Progenitor cell of endocrine pancreas (in vitro differentiated cells): ENCODE data around the gene CTNNBIP1. TPM values are rescaled to one million over a fixed set of nuclear protein-coding genes. Genes with fewer than 3 reads are reported as not detected.

ENCODE experiments used
- DNase-seq: peaks from one replicate; pipeline ENCODE4 v3.0.0; 2021; ENCODE audit warnings: low spot score; ENCODE audit not compliant: unreplicated experiment
- H3K27ac Mint-ChIP-seq: 2 replicates; pipeline ENCODE4 v1.8.0; 2021; ENCODE audit warnings: mild to moderate bottlenecking, moderate library complexity, mixed read lengths
- H3K27me3 Mint-ChIP-seq: 2 replicates; pipeline ENCODE4 v1.8.0; 2021; ENCODE audit warnings: mixed read lengths
- H3K36me3 Mint-ChIP-seq: 2 replicates; pipeline ENCODE4 v1.8.0; 2022; ENCODE audit warnings: mixed read lengths; ENCODE audit not compliant: insufficient read depth
- H3K4me1 Mint-ChIP-seq: 2 replicates; pipeline ENCODE4 v1.8.0; 2021; ENCODE audit warnings: low read depth, mixed read lengths
- H3K4me3 Mint-ChIP-seq: 2 replicates; pipeline ENCODE4 v1.8.0; 2021; ENCODE audit warnings: low read depth, mild to moderate bottlenecking, moderate library complexity, mixed read lengths
- H3K9me3 Mint-ChIP-seq: 2 replicates; pipeline ENCODE4 v1.8.0; 2021; ENCODE audit warnings: low read depth, mixed read lengths
- CTCF ChIP-seq: fragments of 200-600 bp; sonication (generic); IDR thresholded peaks from one replicate; pipeline ENCODE4 v1.5.0; 2021; ENCODE audit warnings: antibody characterized with exemption, mild to moderate bottlenecking; ENCODE audit not compliant: unreplicated experiment
- total RNA-seq: library from RNA; stranded (reverse); gene quantifications from 2 replicates; pipeline ENCODE4 v1.2.1, GENCODE V29; 2021

The CTNNBIP1 gene
- total RNA-seq, 1 donor from 2014 or later = 79.9 TPM

DNA sequence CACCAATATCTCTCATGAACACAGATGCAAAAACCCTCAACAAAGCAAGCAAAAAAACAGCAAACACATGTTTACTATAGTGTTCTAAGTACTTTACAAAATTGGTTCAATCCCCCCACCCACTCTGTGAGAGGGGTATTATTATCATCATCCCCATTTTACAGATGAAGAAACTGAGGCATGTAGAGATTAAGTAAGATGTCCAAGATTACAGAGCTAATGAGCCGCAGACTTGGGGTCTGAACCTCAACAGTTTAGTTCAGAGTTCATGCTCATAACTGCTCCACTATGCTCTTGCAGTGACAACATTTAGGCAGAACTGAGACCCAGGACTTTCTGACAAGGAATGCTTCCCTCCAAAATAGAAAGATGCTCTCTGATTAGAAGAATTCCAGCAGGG is 108.2 kb downstream of the CTNNBIP1 start:
- Mint-ChIP-seq H3K4me3 (no peak overlapping the region), H3K36me3 (peaks cover 3% of the 10 kb centered on the region), H3K27ac (no peak overlapping the region), H3K9me3 (no peaks in the 10 kb centered on the region), H3K27me3 (no peaks in the 10 kb centered on the region), H3K4me1 (peaks cover 12% of the 10 kb centered on the region)
- TF ChIP-seq CTCF = no peak
- no peak for DNase-seq

Other genes with a start within 250 kb of the CTNNBIP1 start
- gene CLSTN1, start 86.3 kb downstream of the CTNNBIP1 start, total RNA-seq = 128 and 130 TPM in 2 replicates
- 32.9 and 37.0 TPM in 2 replicates for gene LZIC, start 33.1 kb upstream of the CTNNBIP1 start, total RNA-seq
- 10.1 and 11.0 TPM in 2 replicates for gene NMNAT1, start 33.2 kb upstream of the CTNNBIP1 start, total RNA-seq
- gene RBP7, start 87.0 kb upstream of the CTNNBIP1 start, total RNA-seq = 0.55 and 0.65 TPM in 2 replicates
- 77.2 and 78.1 TPM in 2 replicates for gene UBE4B, start 122.7 kb upstream of the CTNNBIP1 start, total RNA-seq